ENCODE data around the gene ZNF683.
"Not testable (repeated sequence)": the region's sequence is repeated elsewhere in the genome, so short reads cannot be mapped to it uniquely, and the experiment has no call there.

Gene ZNF683

GRCh38 chr1:26372611-26373010 is at the start of gene ZNF683:
ZNF683 (minus strand) TSS chr1:26372750; CDS start chr1:26368571, 4,179 bp downstream.
- not testable (repeated sequence) for DNase-seq

DNA sequence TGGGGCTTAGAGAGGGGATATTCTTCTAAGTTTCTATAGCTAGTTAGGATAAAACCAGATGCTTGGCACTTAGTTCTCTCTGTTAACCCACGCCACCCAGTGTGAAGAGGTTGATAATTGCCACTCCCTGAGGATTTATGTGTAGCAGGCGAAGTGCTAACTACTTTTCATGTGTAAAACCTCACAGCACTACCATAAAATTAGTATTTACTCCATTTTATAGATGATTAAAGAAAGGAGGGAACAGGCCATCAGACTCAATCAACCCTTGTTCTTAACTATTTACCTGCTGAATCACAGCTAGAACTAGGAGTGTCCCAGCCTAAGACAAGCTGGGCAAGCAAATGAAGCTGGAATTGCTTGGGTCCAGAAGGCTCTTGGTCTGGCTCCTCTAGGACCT is 46.9 kb upstream of the ZNF683 start:
- DNase-seq: no peak

DNA sequence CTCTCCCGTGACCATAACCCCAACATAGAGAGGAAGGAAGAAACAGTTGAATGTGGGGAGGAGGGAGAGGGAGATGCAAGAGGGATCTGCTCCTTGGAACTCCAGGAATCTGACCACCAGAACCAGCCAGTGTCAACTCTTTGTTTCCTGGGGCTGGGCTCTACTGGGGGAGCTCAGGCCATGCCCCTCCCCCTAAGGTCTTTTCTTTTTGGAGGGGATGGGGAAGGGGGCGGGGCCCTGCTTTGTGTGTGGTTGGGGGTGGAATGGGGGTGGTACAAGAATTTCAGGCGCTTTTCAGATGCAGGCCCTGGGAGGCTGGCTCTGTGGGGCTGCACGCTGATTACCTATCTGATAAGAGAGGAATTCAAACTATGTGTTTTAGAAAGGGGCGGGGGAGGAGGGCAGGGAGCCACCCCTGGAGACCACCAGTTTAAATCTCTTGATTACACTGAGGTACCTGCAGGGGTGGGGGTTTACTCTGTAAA is 46.4 kb upstream of the ZNF683 start:
- DNase-seq: no peak

DNA sequence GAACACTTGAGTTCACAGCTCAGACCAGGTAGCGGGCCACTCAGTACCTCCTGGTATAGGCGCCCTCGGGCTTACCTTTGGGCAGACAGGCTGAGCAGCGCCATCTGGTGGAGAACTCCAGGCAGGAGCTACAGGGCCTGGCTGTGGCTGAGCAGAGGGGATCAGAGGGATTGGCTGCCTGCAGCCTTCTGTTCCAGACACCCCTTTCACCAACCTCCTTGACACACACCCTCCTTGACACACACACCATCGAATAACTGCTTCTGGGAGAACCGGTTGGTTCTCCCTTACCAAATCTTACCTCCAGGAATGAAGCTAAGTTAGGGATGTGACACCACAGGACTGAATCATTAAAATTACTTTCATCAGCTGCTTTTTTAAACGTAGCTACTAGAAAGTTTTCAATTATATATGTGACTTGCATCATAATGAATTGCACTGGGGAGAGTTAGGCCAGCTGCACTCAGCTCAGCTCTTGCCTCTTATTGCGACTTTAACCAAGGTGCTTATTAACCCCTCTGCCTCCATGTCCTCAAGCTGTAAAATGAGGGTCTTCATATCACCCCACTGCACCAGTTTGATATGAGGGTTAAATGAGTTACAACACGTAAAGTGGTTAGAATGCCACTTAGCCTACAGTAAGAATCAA is 44.7 kb upstream of the ZNF683 start:
- DNase-seq: peak; percentile 74

- no peak for DNase-seq
Observed at GRCh38 chr1:26413031-26413430, 40.5 kb upstream of the ZNF683 start.

DNA sequence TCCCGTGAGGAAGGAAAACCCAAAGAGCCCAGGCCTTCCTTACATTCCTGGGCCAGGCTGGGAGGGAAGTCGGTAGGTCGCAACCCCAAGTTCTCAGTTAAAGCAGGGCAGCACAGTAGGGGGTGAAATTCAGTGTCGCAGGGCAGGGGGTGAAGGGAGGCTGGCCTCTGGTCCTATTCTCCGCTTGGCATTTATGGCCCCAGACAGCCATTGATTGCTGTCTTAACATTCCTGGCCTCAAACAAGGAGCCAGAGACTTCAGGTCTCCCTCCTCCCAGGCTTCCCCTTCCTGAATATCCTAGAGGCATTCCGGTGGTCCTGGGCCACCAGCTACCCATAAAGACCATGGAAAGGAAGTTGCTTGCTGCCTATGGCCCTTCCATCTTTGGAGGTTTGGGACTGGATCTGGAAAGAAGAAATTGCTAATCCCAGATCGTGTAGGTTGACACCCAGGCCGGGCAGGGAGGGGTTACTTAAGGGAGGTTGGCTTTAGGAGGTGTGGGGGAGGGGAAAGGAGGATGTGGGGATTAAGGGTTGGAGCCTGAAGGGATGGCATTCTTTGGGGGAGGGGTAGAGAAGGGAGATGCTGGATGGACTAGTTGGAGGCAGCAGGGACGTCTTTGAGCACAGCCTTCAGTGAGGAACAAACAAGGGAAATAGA is 39.8 kb upstream of the ZNF683 start:
- no peak for DNase-seq

DNA sequence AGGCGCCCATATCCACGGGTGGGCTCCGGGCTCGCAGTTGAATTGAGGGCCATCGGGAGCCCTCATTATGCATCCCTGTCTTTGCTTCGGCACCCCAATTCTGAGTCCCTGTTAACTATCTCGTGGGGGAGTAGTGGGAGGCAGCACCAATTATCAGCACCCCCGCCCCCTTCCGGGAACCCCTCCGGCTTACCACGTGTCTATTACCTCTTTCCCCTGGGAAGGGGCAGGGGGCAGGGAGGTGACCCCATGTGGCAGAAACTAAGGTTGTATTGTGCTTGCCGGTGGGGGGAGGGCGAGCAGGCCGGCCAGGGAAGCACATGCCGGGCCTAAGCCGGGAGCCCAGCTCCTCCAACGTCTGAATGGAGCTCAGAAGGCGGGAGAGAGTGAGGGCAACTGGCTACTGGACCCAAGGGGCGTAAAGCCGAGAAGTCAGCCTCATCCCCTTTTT is 39.1 kb upstream of the ZNF683 start:
- no peak for DNase-seq

GRCh38 chr1:26410706-26411623 is 38.4 kb upstream of the ZNF683 start, which contains the start of gene LIN28A:
LIN28A (plus strand) TSS chr1:26410817; CDS start chr1:26410892, 75 bp downstream.
- no peak for DNase-seq

DNA sequence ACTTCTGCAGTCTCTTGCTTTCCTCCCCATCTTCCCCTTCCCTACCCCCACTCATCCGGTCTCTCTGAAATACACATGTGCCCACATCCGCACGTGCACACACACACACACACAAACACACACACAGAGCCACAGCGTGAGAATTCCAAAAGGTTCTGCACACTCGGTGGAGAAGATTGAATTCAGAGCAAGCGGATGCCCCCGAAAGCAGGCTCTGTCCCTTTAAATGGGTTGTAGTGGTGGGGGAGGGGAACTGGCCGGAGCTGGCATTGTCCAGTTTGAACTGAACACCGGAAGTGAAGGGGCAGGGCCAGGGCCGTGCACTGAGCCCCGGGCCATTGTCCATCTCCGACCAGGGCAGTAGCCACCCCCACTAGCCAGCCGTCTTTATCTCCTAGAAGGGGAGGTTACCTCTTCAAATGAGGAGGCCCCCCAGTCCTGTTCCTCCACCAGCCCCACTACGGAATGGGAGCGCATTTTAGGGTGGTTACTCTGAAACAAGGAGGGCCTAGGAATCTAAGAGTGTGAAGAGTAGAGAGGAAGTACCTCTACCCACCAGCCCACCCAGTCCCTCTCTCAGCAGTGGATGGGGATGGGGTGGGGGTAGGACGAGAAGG is 36.7 kb upstream of the ZNF683 start:
- DNase-seq: no peak

GRCh38 chr1:26408604-26409003 is 36.1 kb upstream of the ZNF683 start:
- DNase-seq: peak; percentile 89

GRCh38 chr1:26405281-26405915 is 32.8 kb upstream of the ZNF683 start:
- no peak for DNase-seq

GRCh38 chr1:26404641-26405040 is 32.1 kb upstream of the ZNF683 start:
- DNase-seq: no peak

DNA sequence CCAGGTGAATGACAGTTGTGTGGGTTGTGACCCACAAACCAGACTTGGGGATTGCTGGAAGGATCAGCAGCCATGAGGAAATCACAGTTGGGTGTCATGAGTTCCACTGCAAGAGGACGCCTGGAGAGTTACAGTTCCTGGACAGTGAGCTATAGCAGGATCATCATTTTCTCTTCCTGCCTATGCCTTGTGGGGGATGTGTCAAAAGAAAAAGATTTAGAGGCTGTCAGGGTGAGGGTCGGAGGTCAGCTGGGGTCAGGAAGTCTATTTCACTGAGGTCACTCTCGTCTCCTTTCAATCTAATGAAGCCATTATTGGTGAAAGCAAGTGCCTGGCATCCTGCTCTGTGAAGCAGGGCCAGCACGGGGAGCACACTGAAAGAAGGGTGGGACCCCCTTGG is 31.1 kb upstream of the ZNF683 start:
- no peak for DNase-seq

GRCh38 chr1:26401891-26402290 is 29.3 kb upstream of the ZNF683 start:
- DNase-seq: no peak

GRCh38 chr1:26399034-26399433 is 26.5 kb upstream of the ZNF683 start:
- DNase-seq: no peak

DNA sequence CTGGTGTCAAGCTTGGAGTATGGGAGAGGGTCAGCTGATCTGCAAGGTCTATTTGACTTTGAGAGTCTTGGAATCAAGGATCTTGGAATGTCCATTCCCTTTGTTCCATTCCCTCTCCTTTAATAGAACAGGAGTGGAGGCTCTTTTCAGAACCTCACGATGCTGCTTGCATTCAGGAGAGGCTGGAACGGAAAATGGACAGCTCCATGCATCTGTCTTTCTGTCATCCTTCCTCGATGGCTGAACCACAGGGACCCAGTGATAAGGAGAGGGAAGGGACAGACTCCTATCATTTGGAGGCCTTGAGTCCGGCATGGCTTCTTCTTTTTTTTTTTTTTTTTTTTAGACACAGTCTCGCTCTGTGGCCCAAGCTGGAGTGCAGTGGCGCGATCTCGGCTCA is 23.2 kb upstream of the ZNF683 start:
- no peak for DNase-seq

GRCh38 chr1:26391450-26391849 is 18.9 kb upstream of the ZNF683 start:
- DNase-seq: no peak

GRCh38 chr1:26389604-26390247 is 17.2 kb upstream of the ZNF683 start:
- DNase-seq: no peak

DNA sequence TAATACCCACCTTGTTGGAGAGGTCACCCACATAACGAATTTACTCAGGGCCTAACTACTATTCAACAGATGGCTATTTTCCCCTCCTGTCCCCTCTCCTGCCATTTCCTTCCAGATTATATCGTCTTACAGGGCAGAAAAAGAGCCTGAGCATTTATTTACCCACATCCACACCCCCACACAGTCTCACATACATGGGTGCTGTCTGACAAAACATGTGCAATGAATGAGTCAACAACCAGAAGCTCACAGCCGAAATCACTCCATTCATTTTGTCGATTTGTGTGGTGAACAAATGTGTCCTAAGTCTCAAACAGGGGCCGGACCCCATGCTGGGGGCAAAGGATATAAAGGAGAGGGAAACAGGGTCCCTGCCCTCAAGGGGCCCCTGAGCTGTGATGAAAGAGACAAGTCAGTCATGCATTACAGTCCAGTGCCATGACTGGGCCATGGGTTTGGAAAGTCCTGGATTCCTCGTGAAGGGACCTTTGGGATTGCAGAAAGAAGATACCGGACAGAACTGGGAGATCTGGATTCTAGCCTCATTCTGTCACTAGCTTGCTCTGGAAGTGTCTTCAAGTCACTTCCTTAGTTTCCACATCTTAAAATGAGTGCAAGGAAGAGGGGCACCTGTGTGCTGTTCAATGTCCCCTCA is 16.4 kb upstream of the ZNF683 start:
- no peak for DNase-seq

GRCh38 chr1:26387447-26387846 is 14.9 kb upstream of the ZNF683 start:
- no peak for DNase-seq

DNA sequence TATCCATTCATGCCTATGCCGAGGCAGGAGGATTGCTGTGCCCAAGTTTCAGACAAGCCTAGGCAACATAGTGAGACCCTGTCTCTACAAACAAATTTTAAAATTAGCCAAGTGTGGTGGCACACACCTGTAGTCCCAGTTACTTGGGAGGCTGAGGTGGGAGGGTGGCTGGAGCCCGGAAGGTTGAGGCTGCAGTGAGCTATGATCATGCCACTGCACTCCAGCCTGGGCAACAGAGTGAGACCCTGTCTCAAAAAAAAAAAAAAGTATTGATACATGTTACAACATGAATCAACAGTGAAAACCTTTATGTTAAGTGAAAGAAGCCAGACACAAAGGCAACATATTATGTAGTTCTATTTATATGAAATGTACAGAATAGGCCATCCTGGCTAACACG is 12.5 kb upstream of the ZNF683 start:
- DNase-seq: not testable (repeated sequence)
